ENCODE data around the gene CFAP43.
"Not testable (repeated sequence)": the region's sequence is repeated elsewhere in the genome, so short reads cannot be mapped to it uniquely, and the experiment has no call there.

The CFAP43 gene

DNA sequence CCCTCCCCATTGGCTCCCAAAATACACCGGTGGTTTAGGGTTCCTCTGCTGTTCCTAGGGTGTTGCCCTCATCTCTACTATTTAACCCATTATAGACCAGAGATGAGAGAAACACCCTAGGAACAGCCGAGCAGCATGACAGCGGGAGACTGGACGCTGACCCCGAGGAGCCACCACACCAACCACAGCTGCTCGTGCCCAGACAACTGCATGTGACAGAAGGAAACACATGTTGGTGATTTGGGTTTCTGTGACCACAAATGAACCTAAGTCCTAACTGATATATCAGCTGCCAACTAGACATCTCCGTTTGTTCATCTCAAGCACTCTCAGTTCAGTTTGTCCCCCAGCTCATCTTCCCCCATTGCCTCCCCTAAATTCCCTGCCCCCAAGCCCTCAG is 13.4 kb downstream of the CFAP43 start:
- DNase-seq (no peak), ATAC-seq (no peak)
- Mint-ChIP-seq H3K9me3 (no peaks in the 10 kb centered on the region), H3K4me1 (peaks cover 7% of the 10 kb centered on the region), H3K27ac (peak overlapping the region in 1 of 2 donors; percentile 49), H3K4me3 (no peak overlapping the region), H3K27me3 (peaks cover 16% of the 10 kb centered on the region)

DNA sequence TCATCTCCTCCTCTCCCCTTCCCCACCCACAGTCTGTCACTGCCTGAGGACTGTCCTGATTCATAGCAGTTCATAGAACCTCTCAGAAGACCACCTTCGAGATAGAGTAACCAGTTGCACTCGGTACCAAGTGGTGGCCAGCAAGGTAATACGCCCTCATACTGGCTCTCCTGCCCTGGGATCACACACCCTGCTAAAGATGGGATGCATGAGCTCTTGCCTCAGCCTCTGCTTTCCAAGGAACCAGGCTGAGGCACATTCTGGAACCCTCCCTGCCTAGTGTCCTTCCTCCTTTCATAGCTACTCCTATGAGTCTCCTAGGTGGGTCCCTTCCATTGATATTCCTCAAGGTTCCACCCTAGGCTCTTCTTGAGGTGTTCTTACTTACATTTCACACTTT is 15.5 kb downstream of the CFAP43 start:
- H3K4me1 Mint-ChIP-seq: peaks cover 7% of the 10 kb centered on the region
- ATAC-seq (no peak), DNase-seq (no peak)
- H3K27ac Mint-ChIP-seq: no peak overlapping the region
- peaks cover 16% of the 10 kb centered on the region for H3K27me3 Mint-ChIP-seq
- H3K4me3 Mint-ChIP-seq: no peak overlapping the region
- H3K9me3 Mint-ChIP-seq: no peaks in the 10 kb centered on the region

GRCh38 chr10:104209575-104210198 is 22.5 kb downstream of the CFAP43 start:
- no peaks in the 10 kb centered on the region for H3K27me3 Mint-ChIP-seq
- DNase-seq (peak; percentile 24 to 35), ATAC-seq (peak; percentile 69)
- H3K4me1 Mint-ChIP-seq: no peaks in the 10 kb centered on the region
- no peaks in the 10 kb centered on the region for H3K9me3 Mint-ChIP-seq
- H3K27ac Mint-ChIP-seq: no peak overlapping the region
- H3K4me3 Mint-ChIP-seq: no peak overlapping the region

DNA sequence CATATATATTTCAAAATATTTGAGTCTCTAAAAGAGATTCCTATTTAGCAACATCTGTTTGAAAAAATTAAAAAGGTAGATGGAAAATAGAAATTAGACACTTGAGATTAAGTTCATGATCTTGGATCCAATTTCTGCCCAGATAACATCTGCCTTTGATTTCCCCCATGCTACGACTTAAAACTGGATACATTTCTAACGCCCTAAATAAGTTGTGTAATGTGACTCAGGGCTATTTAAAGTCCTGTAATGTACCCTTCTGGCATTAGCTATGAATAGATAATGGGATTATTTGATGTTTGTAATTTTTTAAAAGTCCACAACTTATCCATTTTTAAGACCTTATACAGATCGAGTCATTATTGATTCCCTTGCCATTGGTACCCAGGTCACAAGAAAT is 23.4 kb downstream of the CFAP43 start:
- ATAC-seq: no peak
- H3K27me3 Mint-ChIP-seq: no peaks in the 10 kb centered on the region
- H3K4me3 Mint-ChIP-seq: no peak overlapping the region
- no peak overlapping the region for H3K27ac Mint-ChIP-seq
- H3K9me3 Mint-ChIP-seq: no peaks in the 10 kb centered on the region
- no peaks in the 10 kb centered on the region for H3K4me1 Mint-ChIP-seq
- DNase-seq: no peak

DNA sequence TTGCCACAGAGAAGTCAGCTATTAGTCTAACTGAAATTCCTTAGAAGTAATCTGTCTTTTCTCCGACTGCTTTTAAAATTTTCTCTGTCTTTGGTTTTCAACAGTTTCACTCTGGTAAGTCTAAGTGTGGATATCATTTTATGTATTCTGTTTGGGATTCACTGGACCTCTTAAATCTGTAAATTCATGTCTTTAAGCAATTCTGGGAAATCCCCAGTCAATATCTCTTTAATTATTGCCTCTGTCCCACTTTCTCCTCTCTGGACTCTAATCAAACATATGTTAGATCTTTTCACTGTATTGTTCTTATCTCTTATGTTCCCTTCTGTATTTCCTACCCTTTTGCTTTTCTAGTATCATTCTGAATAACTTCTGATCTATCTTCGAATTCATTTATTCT is 29.9 kb downstream of the CFAP43 start:
- Mint-ChIP-seq H3K27ac (peak overlapping the region in 1 of 2 donors; percentile 21), H3K9me3 (no peaks in the 10 kb centered on the region), H3K4me3 (no peak overlapping the region), H3K4me1 (no peaks in the 10 kb centered on the region), H3K27me3 (no peaks in the 10 kb centered on the region)
- no peak for DNase-seq
- no peak for ATAC-seq

DNA sequence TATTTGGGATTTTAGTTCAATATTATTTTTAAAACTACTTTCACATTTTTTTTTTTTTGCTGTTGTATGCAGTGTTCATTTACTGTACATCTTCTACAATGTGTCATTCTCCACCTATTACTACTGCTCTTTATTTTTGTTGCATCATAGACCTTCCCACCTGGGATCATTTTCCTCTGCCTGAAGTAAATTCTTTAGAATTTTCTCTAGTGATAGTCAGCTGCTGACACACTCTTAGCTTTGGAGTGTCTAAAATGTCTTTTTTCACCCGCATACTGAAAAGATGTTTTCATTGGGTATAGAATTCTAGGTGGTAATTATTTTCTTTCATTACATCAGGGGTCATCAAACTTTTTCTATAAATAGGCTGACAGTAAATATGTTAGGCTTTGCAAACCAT is 30.5 kb downstream of the CFAP43 start:
- H3K4me3 Mint-ChIP-seq: no peak overlapping the region
- H3K4me1 Mint-ChIP-seq: no peaks in the 10 kb centered on the region
- DNase-seq: no peak
- no peak for ATAC-seq
- no peaks in the 10 kb centered on the region for H3K27me3 Mint-ChIP-seq
- no peak overlapping the region for H3K27ac Mint-ChIP-seq
- H3K9me3 Mint-ChIP-seq: no peaks in the 10 kb centered on the region

DNA sequence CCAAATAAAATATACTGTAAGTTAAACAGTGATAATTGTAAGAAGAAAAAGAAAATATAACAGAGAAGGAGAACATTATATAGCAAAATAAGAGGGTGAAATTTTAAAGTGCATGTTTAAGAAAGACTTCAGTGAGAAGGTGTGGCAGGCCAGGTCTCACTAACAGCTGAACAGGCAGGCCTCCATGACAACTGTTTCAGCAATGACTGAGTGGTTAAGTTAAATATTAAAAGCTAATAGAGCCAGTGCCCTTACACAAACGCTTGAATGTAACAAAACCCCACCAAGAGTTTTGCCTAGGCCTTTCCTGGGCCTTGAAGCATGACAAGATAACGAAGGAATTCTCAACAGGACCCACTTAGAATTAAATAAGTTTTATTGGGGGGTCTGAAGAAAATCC is 32.6 kb downstream of the CFAP43 start:
- no peaks in the 10 kb centered on the region for H3K9me3 Mint-ChIP-seq
- H3K4me1 Mint-ChIP-seq: no peaks in the 10 kb centered on the region
- DNase-seq (no peak), ATAC-seq (no peak)
- no peaks in the 10 kb centered on the region for H3K27me3 Mint-ChIP-seq
- H3K4me3 Mint-ChIP-seq: no peak overlapping the region
- H3K27ac Mint-ChIP-seq: no peak overlapping the region

DNA sequence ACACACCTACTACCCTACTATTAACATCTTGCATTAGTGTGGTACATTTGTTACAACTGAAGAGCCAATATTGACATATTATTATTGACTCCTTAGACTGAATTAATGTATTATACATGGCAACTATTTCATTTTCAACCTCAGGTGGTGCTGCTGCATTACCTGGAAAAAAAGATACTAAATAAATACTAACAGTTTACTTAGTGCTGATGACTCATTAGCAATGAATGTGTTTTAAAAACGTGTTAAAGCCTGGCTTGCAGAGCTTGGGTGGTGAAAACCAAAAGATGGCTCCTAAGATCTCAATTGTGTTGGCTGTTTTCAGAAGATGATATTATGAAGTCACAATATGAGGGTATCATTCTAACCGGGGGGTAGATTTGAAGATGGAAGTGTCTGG is 34.8 kb downstream of the CFAP43 start:
- Mint-ChIP-seq H3K27me3 (no peaks in the 10 kb centered on the region), H3K4me1 (no peaks in the 10 kb centered on the region), H3K9me3 (no peaks in the 10 kb centered on the region), H3K4me3 (no peak overlapping the region), H3K27ac (no peak overlapping the region)
- ATAC-seq (no peak), DNase-seq (no peak)

GRCh38 chr10:104195706-104196105 is 36.5 kb downstream of the CFAP43 start:
- Mint-ChIP-seq H3K9me3 (no peaks in the 10 kb centered on the region), H3K4me3 (no peak overlapping the region), H3K27me3 (no peaks in the 10 kb centered on the region), H3K4me1 (no peaks in the 10 kb centered on the region), H3K27ac (peak overlapping the region in 1 of 2 donors; percentile 15)
- ATAC-seq (no peak), DNase-seq (no peak)

DNA sequence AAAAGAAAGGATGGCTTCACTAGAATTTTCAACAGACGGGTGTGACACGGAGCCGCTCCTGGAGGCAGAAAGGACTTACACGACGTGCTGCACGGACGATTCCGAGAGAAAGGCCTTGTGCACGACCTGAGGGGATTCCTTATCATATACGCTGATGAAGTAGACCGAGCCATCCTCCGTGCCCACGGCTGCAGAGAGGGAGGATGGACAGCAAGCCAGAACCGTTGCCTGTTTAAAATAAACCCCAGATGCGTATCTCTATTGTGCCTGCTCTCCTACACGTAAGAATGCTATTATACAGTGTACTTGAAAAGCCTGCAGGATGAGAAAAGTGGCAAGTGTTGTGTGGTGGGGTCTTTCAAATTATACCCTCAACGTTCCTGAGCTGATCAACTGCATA is 38.4 kb downstream of the CFAP43 start:
- H3K4me3 Mint-ChIP-seq: no peak overlapping the region
- no peaks in the 10 kb centered on the region for H3K4me1 Mint-ChIP-seq
- no peak overlapping the region for H3K27ac Mint-ChIP-seq
- no peak for DNase-seq
- H3K27me3 Mint-ChIP-seq: peaks cover 9% of the 10 kb centered on the region
- ATAC-seq: no peak
- no peaks in the 10 kb centered on the region for H3K9me3 Mint-ChIP-seq

DNA sequence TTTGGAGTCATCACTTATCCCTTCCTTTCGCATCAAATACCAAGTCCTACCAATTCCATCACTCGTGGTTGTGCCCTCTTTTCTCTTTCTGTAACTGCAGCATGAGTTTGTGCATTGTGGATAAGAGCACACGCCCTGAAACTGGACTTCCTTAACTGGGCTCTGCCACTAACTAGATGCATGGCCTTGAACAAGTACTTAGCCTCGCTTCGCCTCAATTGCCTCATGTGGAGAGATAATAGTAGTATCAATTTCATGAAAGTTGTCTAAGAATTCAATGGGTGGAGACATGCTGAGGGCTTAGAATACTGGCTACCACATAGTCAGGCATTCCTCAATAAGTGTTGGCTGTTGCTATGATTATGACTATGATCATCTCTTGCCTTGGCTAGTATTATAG is 41.5 kb downstream of the CFAP43 start:
- DNase-seq (no peak), ATAC-seq (no peak)
- H3K9me3 Mint-ChIP-seq: no peaks in the 10 kb centered on the region
- peaks cover 18% of the 10 kb centered on the region for H3K27me3 Mint-ChIP-seq
- H3K27ac Mint-ChIP-seq: no peak overlapping the region
- no peaks in the 10 kb centered on the region for H3K4me1 Mint-ChIP-seq
- H3K4me3 Mint-ChIP-seq: no peak overlapping the region

- Mint-ChIP-seq H3K9me3 (no peaks in the 10 kb centered on the region), H3K27me3 (peaks cover 8% of the 10 kb centered on the region), H3K4me1 (no peaks in the 10 kb centered on the region), H3K27ac (no peak overlapping the region), H3K4me3 (no peak overlapping the region)
- no peak for DNase-seq
- no peak for ATAC-seq
Observed at GRCh38 chr10:104183682-104184081, 48.5 kb downstream of the CFAP43 start.

GRCh38 chr10:104174136-104174535 is 58.0 kb downstream of the CFAP43 start:
- H3K27me3 Mint-ChIP-seq, ATAC-seq, H3K27ac Mint-ChIP-seq, DNase-seq, H3K4me3 Mint-ChIP-seq: not testable (repeated sequence)
- Mint-ChIP-seq H3K4me1 (peaks cover 18% of the 10 kb centered on the region), H3K9me3 (peaks cover 14% of the 10 kb centered on the region in 2 donors)

DNA sequence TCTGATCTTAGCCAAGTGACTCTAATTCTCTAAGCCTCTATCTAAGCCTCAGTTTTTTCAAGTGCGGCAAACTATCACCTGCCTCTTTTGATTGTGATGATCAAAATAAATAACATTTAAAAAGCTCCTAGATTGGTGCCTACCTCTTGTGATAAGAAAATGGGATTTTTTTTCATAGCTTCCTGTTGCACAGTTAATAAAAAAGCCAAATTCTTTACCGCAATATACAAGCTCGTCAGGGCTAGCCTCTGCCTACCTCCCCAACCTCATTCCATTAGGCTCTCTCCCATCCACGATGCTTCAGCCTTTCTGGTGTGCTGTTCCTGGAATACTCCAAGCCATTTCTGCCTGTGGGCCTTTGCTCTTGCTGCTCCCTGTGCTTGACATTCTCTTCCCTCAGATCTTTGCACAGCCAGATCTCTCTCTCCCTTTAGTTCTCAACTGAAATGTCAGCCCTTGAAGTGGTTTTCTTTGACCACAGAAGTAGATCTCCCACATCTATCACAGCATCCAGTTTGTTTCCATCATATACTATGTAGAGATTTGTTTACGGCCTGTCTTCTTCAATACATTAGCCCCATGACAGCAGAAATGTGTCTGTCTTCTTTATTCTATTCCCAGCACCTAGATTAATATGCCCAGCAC is 61.4 kb downstream of the CFAP43 start:
- Mint-ChIP-seq H3K4me3 (no peak overlapping the region), H3K27me3 (peaks cover 7% of the 10 kb centered on the region), H3K9me3 (peaks cover 14% of the 10 kb centered on the region in 2 donors), H3K4me1 (peaks cover 18% of the 10 kb centered on the region), H3K27ac (no peak overlapping the region)
- ATAC-seq (peak; percentile 46), DNase-seq (peak in 1 of 2 donors; percentile 9)

DNA sequence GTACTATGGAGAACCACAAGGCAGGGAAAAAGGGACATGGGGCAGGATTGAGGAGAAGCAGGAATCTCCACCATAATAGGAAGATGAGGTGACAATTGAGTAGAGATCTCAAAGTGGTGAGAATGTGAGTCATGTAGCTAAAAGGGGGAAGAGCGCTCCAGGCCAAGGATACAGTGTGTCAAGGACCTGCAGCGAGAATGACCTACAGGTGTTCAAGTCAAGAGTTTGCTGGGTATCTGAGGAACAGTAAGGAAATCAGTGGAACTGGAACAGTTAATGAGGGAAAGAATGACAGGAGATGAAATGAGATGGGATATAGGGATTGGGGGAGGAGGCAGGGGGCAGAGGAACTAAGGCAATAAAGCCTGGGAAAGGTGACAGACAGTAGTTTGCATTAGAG is 76.6 kb downstream of the CFAP43 start:
- DNase-seq: no peak

DNA sequence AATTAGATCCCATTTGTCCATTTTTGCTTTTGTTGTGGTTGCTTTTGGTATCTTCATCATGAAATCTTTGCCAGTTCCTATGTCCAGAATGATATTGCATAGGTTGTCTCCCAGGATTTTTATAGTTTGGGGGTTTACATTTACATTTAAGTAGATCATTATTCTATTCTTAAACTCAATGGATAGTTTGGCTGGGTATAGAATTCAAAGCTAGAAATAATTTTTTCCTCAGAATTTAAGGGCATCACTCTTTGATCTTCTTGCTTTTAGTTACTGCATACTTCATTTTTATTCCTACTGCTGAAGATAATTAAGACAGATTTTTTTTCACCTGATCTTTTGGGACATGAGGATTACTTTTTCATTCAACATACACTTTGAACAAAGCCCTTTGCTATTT is 80.4 kb downstream of the CFAP43 start:
- ATAC-seq (no peak), DNase-seq (no peak)
- H3K4me3 Mint-ChIP-seq: no peak overlapping the region
- H3K27ac Mint-ChIP-seq: no peak overlapping the region
- H3K27me3 Mint-ChIP-seq: peaks cover 22% of the 10 kb centered on the region
- peaks cover 11 to 13% of the 10 kb centered on the region in 2 donors for H3K9me3 Mint-ChIP-seq
- no peaks in the 10 kb centered on the region for H3K4me1 Mint-ChIP-seq

More for the DNA sequence above, 76.6 kb downstream of the CFAP43 start:
- no peak for ATAC-seq
- peaks cover 10 to 11% of the 10 kb centered on the region in 2 donors for H3K9me3 Mint-ChIP-seq
- H3K4me1 Mint-ChIP-seq: no peaks in the 10 kb centered on the region
- H3K27ac Mint-ChIP-seq: peak overlapping the region in 1 of 2 donors; percentile 41
- no peak overlapping the region for H3K4me3 Mint-ChIP-seq
- peaks cover 30% of the 10 kb centered on the region for H3K27me3 Mint-ChIP-seq

- ATAC-seq: no peak
- no peak overlapping the region for H3K4me3 Mint-ChIP-seq
- peaks cover 11 to 13% of the 10 kb centered on the region in 2 donors for H3K9me3 Mint-ChIP-seq
- DNase-seq: no peak
- no peaks in the 10 kb centered on the region for H3K4me1 Mint-ChIP-seq
- H3K27me3 Mint-ChIP-seq: peaks cover 9% of the 10 kb centered on the region
- H3K27ac Mint-ChIP-seq: no peak overlapping the region
Observed at GRCh38 chr10:104150139-104150538, 82.0 kb downstream of the CFAP43 start.

Measured in stimulated activated naive CD8-positive, alpha-beta T cell treated with anti-CD3 and anti-CD28 coated beads, Interleukin-15, amount 100 ng/mL, for 72 hours (primary cell).